ENCODE data around the gene ASPG.

GRCh38 chr14:104075530-104076151, 9.9 kb upstream of the ASPG start:
- TF ChIP-seq EZH2 (IDR thresholded peaks at IDR 0.05) (no peak), CTCF (IDR thresholded peaks at IDR 0.05) (peak; percentile 62)

All from neural progenitor cell (in vitro differentiated cells).